Hepatocyte (in vitro differentiated cells): Measurements from ENCODE around the gene ITPR1.

ENCODE experiments used
- EZH2 ChIP-seq: fragments of 200-600 bp; sonication (generic); IDR thresholded peaks from 2 replicates; pipeline ENCODE4 v1.6.1; 2016; ENCODE audit warnings: antibody characterized with exemption, mild to moderate bottlenecking, borderline replicate concordance
- TF ChIP-seq, protein P1 (sequence below): fragments of 200-600 bp; sonication (generic); IDR thresholded peaks from 2 replicates; pipeline ENCODE4 v1.5.1; 2016; ENCODE audit warnings: antibody characterized with exemption, mild to moderate bottlenecking; ENCODE audit not compliant: poor library complexity

DNA sequence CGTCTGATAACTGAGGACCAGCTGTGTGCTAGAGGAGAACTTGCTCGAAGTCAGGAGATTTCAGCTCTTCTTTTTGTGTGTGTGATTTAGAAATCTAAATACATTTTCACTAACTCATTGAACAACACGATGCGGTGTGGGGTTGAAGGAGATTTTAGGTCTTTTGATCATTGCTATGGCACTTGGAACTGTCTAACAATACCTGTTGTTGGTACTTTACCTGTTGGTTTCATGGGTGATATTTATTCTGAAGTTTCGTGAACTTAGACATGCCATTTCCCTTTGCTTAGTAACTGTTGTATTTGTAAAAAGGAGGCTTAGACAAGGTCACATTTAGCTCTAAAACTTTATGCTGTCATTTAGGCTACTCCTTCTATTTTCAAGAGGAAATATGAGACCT, 99.9 kb downstream of the ITPR1 start:
- TF ChIP-seq, protein P1, sequence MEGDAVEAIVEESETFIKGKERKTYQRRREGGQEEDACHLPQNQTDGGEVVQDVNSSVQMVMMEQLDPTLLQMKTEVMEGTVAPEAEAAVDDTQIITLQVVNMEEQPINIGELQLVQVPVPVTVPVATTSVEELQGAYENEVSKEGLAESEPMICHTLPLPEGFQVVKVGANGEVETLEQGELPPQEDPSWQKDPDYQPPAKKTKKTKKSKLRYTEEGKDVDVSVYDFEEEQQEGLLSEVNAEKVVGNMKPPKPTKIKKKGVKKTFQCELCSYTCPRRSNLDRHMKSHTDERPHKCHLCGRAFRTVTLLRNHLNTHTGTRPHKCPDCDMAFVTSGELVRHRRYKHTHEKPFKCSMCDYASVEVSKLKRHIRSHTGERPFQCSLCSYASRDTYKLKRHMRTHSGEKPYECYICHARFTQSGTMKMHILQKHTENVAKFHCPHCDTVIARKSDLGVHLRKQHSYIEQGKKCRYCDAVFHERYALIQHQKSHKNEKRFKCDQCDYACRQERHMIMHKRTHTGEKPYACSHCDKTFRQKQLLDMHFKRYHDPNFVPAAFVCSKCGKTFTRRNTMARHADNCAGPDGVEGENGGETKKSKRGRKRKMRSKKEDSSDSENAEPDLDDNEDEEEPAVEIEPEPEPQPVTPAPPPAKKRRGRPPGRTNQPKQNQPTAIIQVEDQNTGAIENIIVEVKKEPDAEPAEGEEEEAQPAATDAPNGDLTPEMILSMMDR, result no peak
- no peak for TF ChIP-seq EZH2
